Transverse colon (tissue), 4 donors: ENCODE measurements around the gene ZFPL1. TPM values are rescaled to one million over a fixed set of nuclear protein-coding genes. Genes with fewer than 3 reads are reported as not detected.

Experiments used
- DNase-seq: peaks from one replicate; pipeline ENCODE4 v3.0.0-alpha.2; 2019
- H3K27ac ChIP-seq, 4 donors: fragments of 200-600 bp; sonication (generic); 2 replicates each; pipeline ENCODE4 v1.5.1; 2016 to 2018; ENCODE audit warnings: inconsistent platforms in 4 of 4
- H3K27me3 ChIP-seq: fragments of 200-600 bp; sonication (generic); 2 replicates; pipeline ENCODE4 v1.5.1; 2017; ENCODE audit warnings: inconsistent platforms
- H3K36me3 ChIP-seq, 4 donors: fragments of 200-600 bp; sonication (generic); 2 replicates each; pipeline ENCODE4 v1.5.1; 2017 to 2019; ENCODE audit warnings: inconsistent platforms in 4 of 4
- H3K4me1 ChIP-seq, 4 donors: fragments of 200-600 bp; sonication (generic); 2 replicates each; pipeline ENCODE4 v1.5.1; 2017 to 2020; ENCODE audit warnings: inconsistent platforms in 4 of 4
- H3K4me3 ChIP-seq, 4 donors: fragments of 200-600 bp; sonication (generic); 1 replicate in 1 of 4; 2 replicates in 3 of 4; pipeline versions ENCODE4 v1.5.1 to v1.6.1; 2017 to 2019; ENCODE audit warnings: inconsistent platforms in 4 of 4
- H3K9me3 ChIP-seq, 2 donors: fragments of 200-600 bp; sonication (generic); 2 replicates each; pipeline ENCODE4 v1.5.1; 2017 to 2019; ENCODE audit warnings: inconsistent platforms in 2 of 2
- CTCF ChIP-seq, 5 experiments: fragments of 200-600 bp in 3 of 5; fragments of 450-650 bp in 2 of 5; sonication (generic) in 3 of 5; IDR thresholded peaks; 1 replicate in 2 of 5; 2 replicates in 3 of 5; pipeline ENCODE4 v1.5.1; 2016 to 2017; ENCODE audit warnings: antibody characterized with exemption in 5 of 5, inconsistent platforms in 3 of 5, mild to moderate bottlenecking in 2 of 5, moderate library complexity in 1 of 5
- EP300 ChIP-seq: sonication (generic); formaldehyde crosslinking; IDR thresholded peaks from one replicate; pipeline ENCODE4 v1.6.1; 2017; ENCODE audit warnings: antibody characterized with exemption, low read depth
- POLR2A ChIP-seq: fragments of 450-650 bp; IDR thresholded peaks from one replicate; pipeline ENCODE4 v1.6.1; 2016; ENCODE audit warnings: antibody characterized with exemption, mild to moderate bottlenecking, moderate library complexity
- POLR2AphosphoS5 ChIP-seq, 3 donors: sonication (generic); formaldehyde crosslinking; IDR thresholded peaks; one replicate each; pipeline ENCODE4 v1.6.1; 2016; ENCODE audit warnings: antibody characterized with exemption in 3 of 3
- WGBS, 2 donors: methylation state at CpG; one replicate each; pipeline ENCODE4 v1.1.5; 2018; ENCODE audit warnings: low coverage in 1 of 2; 5-methylcytosine and 5-hydroxymethylcytosine counted together
- in situ Hi-C, 4 donors: fragments of 200-750 bp; cut with MboI; loops; one replicate each; pipeline versions ENCODE4 v1.15.0 to v1.15.1; 2017; ENCODE audit warnings: low sequenced_read_pairs in 3 of 4, low pct_ligation_motif_present in 1 of 4, low pct_unique_long_range_greater_than_20kb in 1 of 4
- intact Hi-C: fragments of 100-400 bp; cut with DNase I; formaldehyde crosslinking; loops from one replicate; pipeline ENCODE4 v1.15.1; 2023; ENCODE audit warnings: low total_unique reads
- total RNA-seq, 4 donors: library from RNA; depleted of rRNA; stranded (reverse); fragments of >200 nt; gene quantifications; one replicate each; pipeline ENCODE4 v1.1.0, GENCODE V29; 2016

The ZFPL1 gene
- total RNA-seq, 4 donors from 2014 or later = 44.5 to 105 (median 64.2) TPM

DNA sequence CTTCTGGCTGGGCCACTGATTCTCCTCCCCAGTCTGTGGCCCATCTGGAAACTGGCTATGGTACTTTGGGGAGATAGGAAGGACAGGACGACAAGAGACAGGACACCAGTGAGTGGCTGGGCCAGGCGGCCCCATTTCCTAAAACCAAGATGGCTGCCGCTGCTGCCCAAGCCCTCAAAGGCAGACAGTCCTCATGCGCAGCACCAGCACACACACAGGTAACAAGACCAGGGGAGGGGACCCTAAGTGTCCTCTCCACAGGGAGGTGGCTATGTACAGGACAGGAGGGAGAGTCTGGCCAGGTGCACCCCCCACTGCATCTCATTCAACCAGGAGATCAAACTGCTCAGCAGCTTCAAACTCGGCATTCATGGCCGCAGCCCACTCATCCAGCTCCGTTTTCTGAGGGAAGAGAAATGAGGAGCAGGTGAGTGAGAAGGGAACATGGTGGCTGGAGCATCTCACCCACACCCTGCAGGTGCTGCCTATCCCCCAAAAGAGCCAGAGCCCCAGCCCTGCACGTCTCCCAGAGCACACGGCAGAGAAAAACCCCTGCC, 5.2 kb upstream of the ZFPL1 start:
- Histone ChIP-seq H3K27me3 (no peaks in the 10 kb centered on the region), H3K9me3 (no peaks in the 10 kb centered on the region), H3K4me1 (peaks cover 5 to 14% (median 10%) of the 10 kb centered on the region in 4 donors), H3K4me3 (no peak overlapping the region), H3K36me3 (no peaks in the 10 kb centered on the region), H3K27ac (peak overlapping the region in 2 of 4 donors; percentile 4 to 38)
- intact Hi-C loops = no loop called here
- WGBS, 2 donors = 80% methylated on average over 6 of the region's 9 CpGs; no CpG with 5 or more reads in 1 of the 2 donors
- no peak for DNase-seq
- TF ChIP-seq POLR2A = no peak
- no peak for TF ChIP-seq POLR2AphosphoS5 (IDR thresholded peaks at IDR 0.05)
- no peak for TF ChIP-seq CTCF (IDR thresholded peaks at IDR 0.05)
- no peak for TF ChIP-seq EP300
- in situ Hi-C loops = no loop called here

DNA sequence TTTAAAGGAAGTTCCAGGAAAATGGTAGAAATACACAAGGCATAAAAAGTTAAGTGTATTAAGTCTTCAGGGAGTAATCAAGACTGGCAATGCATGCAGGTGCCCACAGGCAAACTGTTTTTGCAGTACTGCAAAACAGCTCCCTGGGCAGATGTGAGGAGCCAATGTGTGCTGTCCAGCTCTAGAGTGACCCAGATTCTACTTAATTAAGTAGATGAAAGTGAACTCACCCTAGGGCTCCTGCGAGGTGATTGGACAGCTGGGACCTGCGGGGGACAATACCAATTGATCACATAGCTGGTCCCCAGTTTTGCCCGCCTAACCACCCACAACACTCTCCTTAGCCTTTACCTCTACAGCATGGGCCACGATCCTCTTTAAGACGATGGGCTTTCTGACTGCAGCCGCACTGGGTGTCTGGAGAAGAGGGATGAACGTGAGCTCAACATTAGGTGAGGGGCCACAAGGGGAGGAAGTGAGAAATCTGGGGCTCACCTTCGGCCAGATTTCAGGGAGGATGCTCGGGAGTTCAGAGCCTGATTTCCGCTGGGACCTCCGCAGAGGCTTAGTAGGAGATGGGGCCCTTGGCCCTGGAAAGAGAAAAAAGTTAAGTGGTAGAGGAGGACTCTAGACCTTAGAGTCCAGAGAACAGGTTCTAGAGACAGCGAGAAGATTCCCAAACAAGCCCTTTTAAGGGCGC, 738 bp upstream of the ZFPL1 start:
- H3K27ac ChIP-seq = peak overlapping the region; percentile 90 to 96 (median 94)
- 2 to 3% methylated on average over 8 to 13 of the region's 13 CpGs for WGBS, 2 donors
- TF ChIP-seq EP300 (no peak), POLR2A (no peak), POLR2AphosphoS5 (IDR thresholded peaks at IDR 0.05) (no peak), CTCF (IDR thresholded peaks at IDR 0.05) (no peak)
- in situ Hi-C loops = no loop called here
- peak overlapping the region; percentile 50 to 91 (median 66) for H3K4me3 ChIP-seq
- H3K9me3 ChIP-seq = no peaks in the 10 kb centered on the region
- H3K4me1 ChIP-seq = peaks cover 11 to 22% (median 16%) of the 10 kb centered on the region in 4 donors
- peaks cover 0 to 12% (median 0%) of the 10 kb centered on the region in 4 donors for H3K36me3 ChIP-seq
- no peak for DNase-seq
- H3K27me3 ChIP-seq = no peaks in the 10 kb centered on the region
- intact Hi-C loops = no loop called here

- peak overlapping the region; percentile 61 to 91 (median 66) for H3K4me3 ChIP-seq
- no peaks in the 10 kb centered on the region for H3K9me3 ChIP-seq
- H3K36me3 ChIP-seq = peaks cover 0 to 12% (median 0%) of the 10 kb centered on the region in 4 donors
- H3K4me1 ChIP-seq = peaks cover 11 to 21% (median 15%) of the 10 kb centered on the region in 4 donors
- in situ Hi-C loops = no loop called here
- TF ChIP-seq POLR2A = no peak
- TF ChIP-seq CTCF (IDR thresholded peaks at IDR 0.05) = no peak
- TF ChIP-seq EP300 = no peak
- no peak for TF ChIP-seq POLR2AphosphoS5 (IDR thresholded peaks at IDR 0.05)
- H3K27me3 ChIP-seq = no peaks in the 10 kb centered on the region
- H3K27ac ChIP-seq = peak overlapping the region; percentile 90 to 96 (median 94)
- DNase-seq = no peak
- WGBS, 2 donors = 44 to 72% methylated on average over 3 to 22 of the region's 23 CpGs
- intact Hi-C loops = no loop called here
Observed at GRCh38 chr11:65084598-65085375, 765 bp downstream of the ZFPL1 start.

DNA sequence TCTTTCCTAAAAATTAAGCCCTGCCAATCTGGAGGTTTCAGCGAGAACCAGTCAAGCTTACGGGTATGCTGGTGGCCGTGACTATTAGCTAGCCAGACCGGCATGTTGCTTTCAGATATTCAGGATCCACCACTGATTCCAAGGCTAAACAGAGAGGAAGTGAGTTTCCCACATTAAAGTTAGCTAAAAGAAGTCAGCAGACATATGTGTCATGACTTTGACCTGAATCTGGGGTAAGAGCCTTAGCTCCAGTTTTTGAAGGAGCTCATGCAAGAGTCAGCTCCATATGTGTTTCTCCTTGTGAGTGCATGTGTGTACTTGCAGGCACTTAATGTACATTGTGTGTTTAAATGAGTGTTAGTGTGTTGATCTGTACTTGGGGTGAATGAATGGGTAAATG, 1.4 kb downstream of the ZFPL1 start:
- no peak for TF ChIP-seq EP300
- Histone ChIP-seq H3K27ac (no peak overlapping the region), H3K4me1 (peaks cover 11 to 21% (median 15%) of the 10 kb centered on the region in 4 donors), H3K36me3 (peaks cover 0 to 12% (median 0%) of the 10 kb centered on the region in 4 donors), H3K4me3 (no peak overlapping the region), H3K27me3 (no peaks in the 10 kb centered on the region), H3K9me3 (no peaks in the 10 kb centered on the region)
- WGBS, 2 donors = 91% methylated on average over 4 of the region's 4 CpGs; no CpG with 5 or more reads in 1 of the 2 donors
- intact Hi-C loops (no loop called here), in situ Hi-C loops (no loop called here)
- DNase-seq = no peak
